HuH-7 (cell line): ENCODE results near the gene C13orf46.
"Not testable (repeated sequence)": the region's sequence is repeated elsewhere in the genome, so short reads cannot be mapped to it uniquely, and the experiment has no call there.

ENCODE experiments used
- DNase-seq: peaks from one replicate; pipeline ENCODE4 v3.0.0; 2011; ENCODE audit warnings: low spot score

The C13orf46 gene

GRCh38 chr13:113973218-113974164, at the start of gene C13orf46:
Gene C13orf46 (minus strand): TSS chr13:113974076. CDS start chr13:113973997, 79 bp downstream.
- no peak for DNase-seq

DNA sequence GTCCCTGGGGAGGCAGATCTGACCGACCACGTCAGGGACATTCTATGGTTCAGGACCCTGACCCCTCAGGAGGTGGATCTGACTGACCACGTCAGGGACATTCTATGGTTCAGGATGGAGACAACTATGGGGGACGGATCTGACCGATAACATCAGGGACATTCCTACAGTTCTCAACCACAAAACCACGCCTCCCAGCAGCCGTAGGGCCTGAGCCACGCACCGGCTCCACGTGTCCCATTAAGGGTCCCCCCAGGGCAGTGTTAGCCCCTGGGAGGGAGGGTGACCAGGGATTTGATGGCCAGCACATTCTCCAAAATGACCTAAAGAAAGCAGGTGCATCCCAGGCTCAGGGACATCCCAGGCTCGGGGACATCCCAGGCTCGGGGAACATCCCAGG, 49.0 kb upstream of the C13orf46 start:
- DNase-seq = no peak

GRCh38 chr13:114022309-114022669, 48.4 kb upstream of the C13orf46 start:
- DNase-seq = no peak

DNA sequence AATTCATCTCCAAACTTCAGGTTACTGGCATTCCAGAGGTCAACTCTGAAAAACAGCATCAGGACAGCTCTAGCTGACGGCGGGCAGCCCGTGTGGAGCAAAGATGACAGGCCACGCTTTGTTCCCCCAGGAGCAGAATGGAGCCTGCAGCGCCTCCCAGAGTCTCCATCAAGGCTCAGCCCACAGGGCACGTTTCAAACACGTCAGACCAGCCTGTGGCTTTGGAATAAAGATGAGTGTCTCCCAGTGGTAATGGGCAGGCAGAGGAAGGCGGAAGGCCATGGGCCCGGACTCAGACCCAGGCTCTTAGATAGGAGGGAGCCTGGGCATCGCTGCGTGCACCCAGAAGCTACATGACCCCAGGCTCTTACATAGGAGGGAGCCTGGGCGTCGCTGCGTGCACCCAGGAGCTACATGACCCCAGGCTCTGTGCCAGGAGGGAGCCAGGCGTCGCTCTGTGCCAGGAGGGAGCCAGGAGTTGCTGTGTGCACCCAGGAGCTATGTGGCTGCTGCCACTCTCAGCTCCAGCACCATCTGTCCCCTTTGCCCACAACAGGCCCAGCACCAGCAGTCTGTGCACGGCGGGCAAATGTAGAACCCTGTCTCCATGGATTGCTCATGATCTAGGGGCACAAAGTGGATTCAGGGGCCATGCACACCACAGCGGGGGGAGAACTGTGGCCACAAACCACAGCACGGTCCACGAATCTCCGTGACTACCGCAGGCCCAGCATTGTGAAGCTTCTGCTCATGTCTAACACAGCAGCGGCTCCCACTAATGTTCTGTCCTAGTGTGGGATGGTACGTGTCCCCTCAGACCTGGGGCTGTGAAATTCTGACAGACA, 47.8 kb upstream of the C13orf46 start:
- peak; percentile 51 for DNase-seq

- no peak for DNase-seq
Measured at GRCh38 chr13:114020750-114021463, 47.0 kb upstream of the C13orf46 start.

DNA sequence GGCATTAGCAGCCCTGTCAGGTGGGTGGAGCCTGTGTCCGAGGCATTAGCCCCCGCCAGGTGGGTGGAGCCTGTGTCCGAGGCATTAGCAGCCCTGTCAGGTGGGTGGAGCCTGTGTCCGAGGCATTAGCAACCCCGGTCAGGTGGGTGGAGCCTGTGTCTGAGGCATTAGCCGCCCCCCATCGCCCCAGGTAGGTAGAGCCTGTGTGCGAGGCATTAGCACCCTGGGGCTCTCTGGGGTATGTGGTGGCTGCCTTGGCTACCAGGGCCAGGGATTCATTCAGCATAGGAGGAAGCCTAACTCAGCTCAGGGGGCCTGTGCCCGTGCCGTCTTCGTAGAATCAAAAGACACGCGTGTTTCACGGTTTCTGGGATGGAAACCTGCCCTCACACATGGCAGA, 46.3 kb upstream of the C13orf46 start:
- not testable (repeated sequence) for DNase-seq

DNA sequence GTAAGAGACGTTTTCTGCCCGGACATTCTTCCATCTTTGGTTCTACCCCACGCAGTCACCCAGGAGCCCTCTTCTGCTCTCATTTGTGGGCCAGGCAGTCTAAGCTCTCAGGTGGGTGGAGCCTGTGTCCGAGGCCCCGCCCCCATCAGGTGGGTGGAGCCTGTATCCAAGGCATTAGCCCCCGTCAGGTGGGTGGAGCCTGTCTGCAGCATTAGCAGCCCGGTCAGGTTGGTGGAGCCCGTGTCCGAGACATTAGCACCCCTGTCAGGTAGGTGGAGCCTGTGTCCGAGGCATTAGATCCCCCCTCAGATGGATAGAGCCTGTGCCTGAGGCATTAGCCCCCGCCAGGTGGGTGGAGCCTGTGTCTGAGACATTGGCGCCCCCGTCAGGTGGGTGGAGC, 45.5 kb upstream of the C13orf46 start:
- no peak for DNase-seq

GRCh38 chr13:114018461-114019055, 44.7 kb upstream of the C13orf46 start:
- no peak for DNase-seq

GRCh38 chr13:114017966-114018365, 44.1 kb upstream of the C13orf46 start:
- no peak for DNase-seq

DNA sequence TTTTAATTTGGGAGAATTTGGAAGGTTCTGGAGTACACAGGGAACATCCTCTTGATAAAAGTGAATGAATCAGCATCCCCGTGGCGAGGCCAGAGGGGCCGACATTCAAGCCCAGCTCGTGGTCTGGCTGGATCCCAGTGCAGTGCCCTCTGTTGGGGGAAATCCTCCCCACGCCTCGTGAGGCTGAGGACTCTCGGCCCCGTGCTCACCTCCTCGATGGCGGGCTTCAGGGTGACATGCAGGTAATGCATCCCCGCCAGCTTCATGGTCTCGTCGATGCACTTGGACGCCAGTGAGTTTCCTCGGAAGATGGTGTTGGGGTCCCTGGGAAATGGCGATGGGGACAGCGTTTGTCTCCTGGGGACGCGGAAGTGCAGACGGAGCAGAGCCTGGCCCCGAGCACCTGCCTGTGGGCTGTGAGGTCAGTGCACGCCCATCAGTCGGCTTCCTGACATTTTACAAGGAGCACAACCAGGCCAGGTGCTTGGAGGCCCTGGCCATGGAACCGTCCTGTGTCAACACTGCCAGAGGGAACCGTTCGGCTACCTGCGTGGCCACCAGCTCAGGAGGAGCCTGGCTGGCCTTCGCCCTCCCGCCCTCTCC, 43.3 kb upstream of the C13orf46 start:
- no peak for DNase-seq

GRCh38 chr13:114016321-114017027, 42.6 kb upstream of the C13orf46 start:
- DNase-seq = no peak

DNA sequence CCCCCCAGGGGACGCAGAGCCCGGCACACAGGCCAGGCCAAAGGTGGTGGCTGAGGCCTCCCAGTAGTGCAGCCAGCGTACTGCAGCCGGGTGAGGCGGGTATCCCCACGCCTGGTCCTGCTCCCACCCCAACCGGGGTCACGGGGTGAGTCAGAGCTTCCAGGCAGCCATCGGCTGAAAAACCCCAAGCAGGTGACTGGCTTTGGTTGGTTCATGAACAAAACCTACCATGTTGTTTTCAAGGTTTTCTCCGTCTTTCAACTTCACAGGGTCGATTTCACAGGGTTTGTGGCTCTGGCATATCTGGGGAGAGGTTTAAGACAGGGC, 42.1 kb upstream of the C13orf46 start:
- DNase-seq = no peak

DNA sequence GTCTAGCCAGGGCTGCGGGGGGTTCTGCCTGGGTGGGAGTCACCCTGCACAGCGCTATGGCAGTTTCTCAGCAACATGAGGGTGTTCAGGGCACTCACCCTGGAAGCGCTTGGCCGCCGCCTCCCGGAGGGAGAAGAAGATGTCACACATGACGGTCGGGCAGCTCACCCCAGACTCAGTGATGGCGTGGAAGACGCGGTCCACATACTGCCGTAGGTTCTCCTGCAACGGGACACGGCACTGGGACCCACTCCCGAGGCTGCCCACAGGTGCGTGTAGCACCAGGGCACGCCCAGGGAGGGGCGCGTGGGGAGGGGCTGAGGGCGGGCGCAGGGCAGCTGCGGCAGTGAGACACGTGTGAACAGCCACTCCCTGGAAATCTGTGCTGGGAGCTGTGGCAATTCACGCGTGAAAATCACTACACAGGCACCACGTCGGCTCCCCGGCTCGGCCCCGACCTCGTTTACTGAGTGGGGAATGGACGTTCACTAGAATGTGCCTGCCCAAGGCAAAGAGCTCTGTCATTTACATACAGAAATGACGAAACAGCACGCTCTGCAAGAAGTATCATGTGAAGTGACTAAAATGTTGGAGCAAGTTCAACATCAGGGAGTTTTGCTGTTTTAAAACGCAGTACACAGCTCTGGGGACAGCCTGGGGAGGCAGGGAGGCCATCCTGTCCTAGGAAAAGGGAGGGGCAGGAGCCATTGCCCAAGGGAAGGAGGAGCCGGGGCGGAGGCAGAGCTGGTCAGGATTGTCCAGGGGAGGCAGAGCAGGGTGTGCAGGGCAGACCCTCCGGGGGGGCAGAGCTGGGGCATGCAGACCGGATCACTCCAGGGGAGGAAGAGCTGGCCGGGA, 41.5 kb upstream of the C13orf46 start:
- DNase-seq = no peak

DNA sequence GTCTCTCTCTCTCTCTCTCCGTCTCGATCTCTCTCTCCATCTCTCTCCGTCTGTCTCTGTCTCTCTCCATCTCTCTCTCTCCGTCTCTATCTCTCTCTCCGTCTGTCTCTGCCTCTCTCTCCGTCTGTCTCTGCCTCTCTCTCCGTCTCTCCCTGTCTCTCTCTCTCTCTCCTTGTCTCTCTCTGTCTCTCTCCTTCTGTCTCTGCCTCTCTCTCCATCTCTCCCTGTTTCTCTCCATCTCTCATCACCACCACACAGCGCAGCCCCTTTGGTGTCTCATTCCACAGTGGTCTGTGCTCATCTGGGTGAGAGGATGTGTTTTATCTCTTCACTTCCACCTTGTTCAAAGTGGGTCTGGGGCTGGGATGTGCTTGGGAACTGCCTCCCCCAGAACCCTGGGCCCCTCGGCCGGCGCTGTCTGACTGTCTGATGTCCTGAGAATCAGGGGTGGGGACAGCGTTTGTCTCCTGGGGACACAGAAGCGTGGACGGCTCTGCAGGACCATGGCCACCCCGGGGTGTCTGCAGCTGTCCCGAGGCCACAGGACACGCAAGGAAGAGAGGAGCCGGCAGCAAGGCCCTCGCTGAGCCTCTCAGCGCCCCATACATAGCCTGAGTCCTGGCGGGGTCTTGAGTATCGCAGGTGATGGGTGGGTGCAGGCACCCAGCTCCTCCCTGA, 40.2 kb upstream of the C13orf46 start:
- no peak for DNase-seq

DNA sequence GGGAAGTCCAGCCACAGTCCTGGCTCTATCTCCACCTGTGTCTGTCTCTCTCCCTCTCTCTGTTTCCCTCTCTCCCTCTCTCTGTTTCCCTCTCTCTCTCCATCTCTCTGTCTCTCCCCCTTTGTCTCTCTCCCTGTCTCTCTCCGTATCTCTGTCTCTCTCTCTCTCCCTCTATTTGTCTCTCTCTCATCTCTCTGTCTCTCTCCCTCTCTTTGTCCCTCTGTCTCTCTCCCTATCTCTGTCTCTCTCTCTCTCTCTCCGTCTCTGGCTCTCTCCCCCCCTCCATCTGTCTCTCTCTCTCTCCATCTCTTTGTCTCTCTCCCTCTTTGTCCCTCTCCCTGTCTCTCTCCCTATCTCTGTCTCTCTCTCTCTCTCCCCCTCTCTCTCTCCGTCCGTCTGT, 39.5 kb upstream of the C13orf46 start:
- no peak for DNase-seq

DNA sequence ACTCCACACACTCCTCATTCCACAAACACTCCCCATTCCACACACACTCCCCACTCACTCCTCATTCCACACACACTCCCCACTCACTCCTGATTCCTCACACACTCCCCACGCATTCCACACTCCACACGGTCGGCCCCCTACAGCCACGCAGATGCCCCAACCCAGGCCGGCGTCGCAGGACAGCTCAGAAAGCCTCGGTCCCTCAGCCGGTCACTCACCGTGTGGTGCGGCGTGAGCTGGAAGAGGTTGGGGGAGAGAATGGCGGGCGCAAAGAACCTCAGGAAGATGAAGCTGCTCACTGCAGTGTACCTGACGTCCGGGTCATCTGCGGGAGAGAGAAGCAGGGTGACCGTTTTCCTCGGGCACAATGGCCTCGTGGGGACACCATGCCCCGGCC, 39.0 kb upstream of the C13orf46 start:
- no peak for DNase-seq

GRCh38 chr13:114012141-114012540, 38.3 kb upstream of the C13orf46 start:
- DNase-seq = no peak

GRCh38 chr13:114011226-114011625, 37.4 kb upstream of the C13orf46 start:
- no peak for DNase-seq

- no peak for DNase-seq
Measured at GRCh38 chr13:114010401-114011101, 36.7 kb upstream of the C13orf46 start.
